Fibroblast of gingiva (primary cell): ENCODE measurements around the gene ZNF862.
"Not testable (repeated sequence)": the region's sequence is repeated elsewhere in the genome, so short reads cannot be mapped to it uniquely, and the experiment has no call there.

ENCODE experiments used
- DNase-seq: peaks from one replicate; pipeline ENCODE4 v3.0.0-alpha.2; 2011; ENCODE audit warnings: low read depth

ZNF862 gene

DNA sequence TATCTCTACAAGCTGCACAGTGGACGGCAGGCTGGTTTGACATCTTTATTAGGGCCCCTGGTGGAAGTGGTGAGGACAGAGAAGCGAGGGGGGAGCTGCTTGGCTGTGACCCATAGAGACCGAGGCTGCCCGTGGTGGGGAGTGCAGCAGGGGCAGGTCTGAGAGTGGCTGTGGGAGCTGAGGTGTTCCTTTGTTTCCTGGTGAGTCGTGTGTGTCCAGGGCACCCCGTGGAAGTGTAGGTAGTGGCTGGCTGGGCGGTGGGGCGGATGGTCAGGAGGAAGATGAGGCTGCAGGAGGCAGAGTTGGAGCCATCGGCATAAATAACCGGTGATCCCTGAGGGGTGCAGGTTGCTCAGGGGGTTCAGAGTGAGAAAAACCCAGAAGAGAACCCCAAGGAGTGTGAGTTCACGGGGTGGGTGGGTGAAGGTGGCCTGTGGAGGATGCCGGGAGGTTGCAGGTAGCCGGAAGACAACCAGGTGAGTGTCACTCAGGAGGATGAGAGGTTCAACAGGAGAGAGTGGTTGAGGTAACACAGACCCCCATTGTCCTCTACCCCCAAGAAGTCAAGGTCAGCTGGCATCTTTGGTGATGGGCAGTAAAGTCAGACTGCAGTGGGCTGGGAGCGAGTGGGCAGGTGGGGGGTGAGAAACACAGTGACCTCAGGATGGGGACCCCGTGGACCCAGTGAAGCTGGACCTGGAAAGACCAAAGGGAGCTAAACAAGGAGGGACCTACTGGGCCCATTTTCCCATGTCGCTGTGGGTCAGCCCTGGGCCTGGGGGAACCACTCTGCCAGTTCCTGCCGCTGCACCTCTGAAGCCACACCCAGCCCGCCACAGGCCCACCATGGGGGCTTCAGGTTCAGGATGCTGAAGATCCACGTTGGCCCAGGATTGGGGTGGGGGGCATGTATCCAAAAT is 43.4 kb downstream of the ZNF862 start:
- no peak for DNase-seq

GRCh38 chr7:149882248-149883047 is 44.3 kb downstream of the ZNF862 start:
- DNase-seq = no peak

DNA sequence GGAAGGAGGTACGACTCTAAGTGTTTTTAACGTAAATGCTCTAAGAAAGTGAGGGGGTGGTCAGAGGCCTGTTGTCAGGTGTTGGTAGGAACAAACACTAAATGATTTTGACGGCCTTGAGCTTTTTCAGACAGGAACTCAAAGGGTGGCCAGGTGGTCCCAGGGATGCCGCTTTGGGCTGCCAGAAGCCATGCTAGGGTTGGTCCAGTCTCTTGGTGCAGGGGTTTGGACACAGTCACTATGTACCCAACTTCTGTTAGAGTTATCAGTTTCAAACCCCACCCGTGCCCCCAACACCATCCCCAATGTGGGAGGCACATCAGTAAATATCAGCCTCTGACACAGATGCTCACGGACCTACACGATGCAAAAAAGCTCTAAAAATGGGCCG is 44.9 kb downstream of the ZNF862 start:
- DNase-seq = no peak

GRCh38 chr7:149883452-149883861 is 45.3 kb downstream of the ZNF862 start:
- peak; percentile 22 for DNase-seq

DNA sequence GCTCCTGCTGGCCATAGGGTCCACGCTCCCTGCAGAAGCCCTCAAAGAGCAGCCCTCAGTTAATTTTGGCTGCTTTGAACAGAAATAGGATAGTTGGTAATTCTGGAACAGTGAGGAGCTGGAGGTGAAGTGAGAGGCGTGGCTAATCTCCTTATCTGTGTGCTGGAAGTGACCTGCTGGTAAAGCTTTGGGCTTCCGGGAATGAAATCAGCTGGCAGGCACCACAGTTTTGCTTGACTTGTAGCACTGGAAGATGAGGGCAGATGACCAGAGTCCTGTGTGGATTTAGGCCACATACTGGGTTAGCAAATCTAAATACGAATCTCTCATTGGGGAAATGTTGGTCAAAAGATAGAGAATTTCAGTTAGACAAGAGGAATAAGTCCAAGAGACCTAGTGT is 45.8 kb downstream of the ZNF862 start:
- peak; percentile 0 for DNase-seq

DNA sequence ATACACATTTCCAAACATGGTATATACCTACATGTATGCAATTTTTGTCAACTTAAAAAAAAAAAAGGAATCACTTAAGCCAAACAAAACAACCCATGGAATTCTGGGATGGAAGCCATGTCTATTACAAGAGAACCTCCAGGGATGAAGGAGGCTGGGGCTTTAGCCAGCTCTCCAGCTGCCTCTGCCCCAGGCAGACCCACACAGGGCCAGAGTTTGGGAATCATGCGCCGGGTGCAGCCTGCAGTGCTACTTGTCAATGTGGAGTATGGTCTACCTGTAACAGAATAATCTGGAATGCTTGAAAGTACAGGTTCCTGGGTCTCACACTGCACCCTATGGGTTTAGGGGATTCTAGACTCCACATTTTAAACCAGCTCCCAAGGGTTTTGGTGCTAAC is 46.4 kb downstream of the ZNF862 start:
- peak; percentile 32 for DNase-seq

DNA sequence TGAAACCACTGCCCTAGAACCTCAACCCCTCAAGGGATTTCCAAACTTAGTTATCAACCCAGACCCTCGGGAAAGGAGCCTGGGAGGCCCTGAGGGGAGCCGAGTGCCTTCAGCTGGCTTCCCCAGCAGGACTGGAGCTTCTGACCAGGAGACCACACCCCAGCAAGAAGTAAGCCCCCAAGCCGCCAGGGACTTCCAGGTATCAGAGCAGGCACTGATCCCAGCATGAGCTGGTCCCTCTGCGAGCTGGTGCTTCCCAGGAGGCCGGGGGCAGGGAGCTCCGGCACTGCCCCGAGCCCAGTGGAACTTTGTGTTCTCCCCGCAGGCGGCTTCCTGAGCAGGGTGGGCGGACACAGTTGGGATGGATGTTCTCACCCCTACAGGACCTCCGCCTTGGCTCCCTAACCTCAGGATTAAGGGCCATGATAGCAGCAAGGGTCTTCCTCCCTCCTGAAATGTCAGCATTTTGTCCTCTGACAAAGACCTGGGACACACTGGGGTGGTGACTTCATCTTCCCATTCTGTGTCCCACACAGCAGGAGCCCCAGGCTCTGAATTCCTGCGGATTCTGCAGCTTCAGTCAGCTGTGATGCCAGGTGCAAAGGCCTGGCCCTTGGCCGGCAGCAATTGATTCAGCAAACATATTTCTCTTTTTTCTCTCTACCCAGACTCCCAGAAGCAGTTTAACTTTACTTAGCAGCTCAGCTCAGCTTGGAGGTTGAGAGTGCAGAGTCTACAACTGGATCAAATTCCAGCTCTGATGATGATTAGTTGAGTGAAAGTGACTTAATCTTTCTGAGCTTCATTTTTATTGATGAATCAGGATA is 47.2 kb downstream of the ZNF862 start:
- DNase-seq = peak; percentile 0

DNA sequence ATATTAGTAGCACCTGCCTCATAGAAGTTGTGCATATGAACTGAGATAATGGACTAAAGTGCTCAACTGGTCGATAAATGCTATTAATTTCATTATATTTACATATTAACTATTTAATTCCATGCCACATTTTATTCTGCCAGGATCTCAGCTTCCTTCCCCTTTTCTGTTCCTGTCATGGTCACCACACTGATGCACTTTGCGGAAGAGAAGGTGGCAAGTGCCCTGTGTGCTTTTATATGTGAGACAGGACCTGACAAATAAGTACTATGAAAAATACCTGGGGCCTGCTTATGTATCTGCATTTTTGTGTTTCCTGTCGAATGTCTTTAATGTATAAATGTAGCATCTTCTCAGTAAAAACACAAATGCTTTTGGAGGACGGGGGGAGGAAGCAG is 47.8 kb downstream of the ZNF862 start:
- DNase-seq = no peak

DNA sequence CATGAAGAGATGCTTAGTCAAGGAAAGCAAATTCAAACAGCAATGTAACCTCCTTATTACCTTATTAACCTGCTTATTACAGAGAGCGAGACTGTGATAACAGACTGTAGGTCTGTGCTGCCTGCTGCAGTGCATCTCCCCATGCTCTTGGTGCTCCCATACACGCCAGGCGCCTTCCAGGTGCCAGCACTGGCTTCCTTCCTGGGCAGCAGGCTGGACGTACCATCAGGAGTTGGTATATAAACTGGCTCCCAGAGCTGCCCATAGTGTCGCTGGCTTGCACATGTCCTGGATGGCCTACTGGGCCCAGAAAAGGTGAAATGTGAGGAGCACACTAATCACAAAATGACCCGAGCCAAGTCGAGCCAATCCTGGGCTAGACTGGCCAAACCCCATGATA is 49.1 kb downstream of the ZNF862 start:
- peak; percentile 1 for DNase-seq

- DNase-seq = not testable (repeated sequence)
These were observed 52.5 kb downstream of the ZNF862 start for GRCh38 chr7:149890715-149891114.

DNA sequence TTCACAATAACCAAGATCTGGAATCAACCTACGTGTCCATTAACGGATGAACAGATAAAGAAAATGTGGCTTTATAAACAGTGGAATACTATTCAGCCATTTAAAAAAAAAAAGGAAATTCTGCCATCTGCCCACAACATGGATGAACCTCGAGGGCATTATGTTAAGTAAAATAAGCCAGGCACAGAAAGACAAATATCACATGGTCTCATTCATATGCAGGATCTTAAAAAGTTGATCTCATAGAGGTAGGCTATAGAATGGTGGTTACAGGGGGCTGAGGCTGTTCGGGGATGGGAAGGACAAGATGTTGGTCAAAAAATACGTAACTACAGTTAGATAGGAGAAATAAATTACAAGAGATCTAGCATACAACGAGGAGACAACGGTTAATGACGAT is 56.8 kb downstream of the ZNF862 start:
- DNase-seq = not testable (repeated sequence)

- not testable (repeated sequence) for DNase-seq
These were observed 69.7 kb downstream of the ZNF862 start for GRCh38 chr7:149907776-149908376.

DNA sequence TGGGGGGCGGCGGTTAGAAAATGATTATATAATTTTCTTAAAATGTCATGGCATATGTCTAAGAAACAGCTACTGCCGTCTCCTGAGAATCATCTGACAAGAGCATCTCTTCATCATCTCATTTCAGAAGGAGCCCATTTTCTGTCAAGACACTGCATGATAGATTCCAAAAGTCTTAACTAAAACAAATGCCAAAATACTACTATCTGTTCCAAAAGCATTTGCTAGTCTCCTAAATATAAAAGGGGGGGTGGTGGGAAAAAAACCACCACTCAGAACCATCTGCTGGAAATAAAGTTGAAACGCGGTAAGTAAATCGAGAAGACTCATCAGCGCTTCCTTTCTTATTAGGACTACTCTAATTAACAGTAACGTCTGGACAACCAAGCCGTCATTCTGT is 72.0 kb downstream of the ZNF862 start:
- DNase-seq = not testable (repeated sequence)

DNA sequence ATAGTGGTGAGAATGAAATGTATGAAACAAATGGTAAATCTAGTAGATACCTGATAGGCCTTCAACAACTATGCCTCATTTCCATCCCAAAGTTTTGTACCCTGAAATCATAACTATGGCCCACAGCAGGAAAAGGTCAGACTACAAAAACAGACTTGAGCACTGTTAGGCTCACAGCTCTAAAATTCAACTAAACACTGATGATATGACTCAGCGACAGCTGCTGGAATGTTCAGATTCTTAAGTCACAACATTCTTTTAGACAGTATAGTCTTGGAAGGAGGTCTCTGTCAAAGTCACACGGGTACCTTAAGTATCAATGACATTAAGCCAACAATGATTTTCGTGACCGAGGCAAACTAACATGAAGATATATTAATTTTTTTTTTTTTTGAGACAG is 74.0 kb downstream of the ZNF862 start:
- DNase-seq = not testable (repeated sequence)
